Thoracic aorta (tissue), 2 donors: Measurements from ENCODE around the gene SRSF2. TPM values are rescaled to one million over a fixed set of nuclear protein-coding genes. Genes with fewer than 3 reads are reported as not detected.

Experiments used
- ATAC-seq: fragments of 150-250 bp; one replicate; pipeline ENCODE4 v1.8.0; 2017; ENCODE audit warnings: low read depth; ENCODE audit not compliant: insufficient number of reproducible peaks, low FRiP score
- DNase-seq: peaks from one replicate; pipeline ENCODE4 v3.0.0-alpha.2; 2020; ENCODE audit warnings: low spot score
- H3K27ac ChIP-seq, 2 donors: fragments of 200-600 bp; sonication (generic); 1 replicate in 1 of 2; 2 replicates in 1 of 2; pipeline ENCODE4 v1.5.1; 2016; ENCODE audit warnings: mild to moderate bottlenecking in 2 of 2, moderate library complexity in 2 of 2
- H3K27me3 ChIP-seq: fragments of 200-600 bp; sonication (generic); replicated peaks from 2 replicates; pipeline ENCODE4 v1.6.0; 2016; ENCODE audit warnings: mild to moderate bottlenecking; ENCODE audit not compliant: insufficient read depth
- H3K36me3 ChIP-seq: fragments of 200-600 bp; sonication (generic); one replicate; pipeline ENCODE4 v1.5.1; 2016
- H3K4me1 ChIP-seq, 2 donors: fragments of 200-600 bp; sonication (generic); 1 replicate in 1 of 2; 2 replicates in 1 of 2; pipeline versions ENCODE4 v1.5.1 to v1.6.0; 2016; ENCODE audit warnings: low read depth in 2 of 2, mild to moderate bottlenecking in 1 of 2; ENCODE audit not compliant: control insufficient read depth in 1 of 2
- H3K4me3 ChIP-seq: fragments of 200-600 bp; sonication (generic); 2 replicates; pipeline ENCODE4 v1.5.1; 2016; ENCODE audit warnings: mild to moderate bottlenecking
- H3K9me3 ChIP-seq: fragments of 200-600 bp; sonication (generic); 2 replicates; pipeline ENCODE4 v1.5.1; 2016
- CTCF ChIP-seq: fragments of 200-600 bp; sonication (generic); IDR thresholded peaks from one replicate; pipeline ENCODE4 v1.5.1; 2019; ENCODE audit warnings: antibody characterized with exemption
- total RNA-seq, 2 donors: library from RNA; depleted of rRNA; stranded (reverse); fragments of >200 nt; gene quantifications; one replicate each; pipeline versions ENCODE4 v1.1.0 to v1.2.3, GENCODE V29; 2016

The SRSF2 gene
- total RNA-seq, 2 donors from 2014 or later: 265 to 266 TPM

GRCh38 chr17:76716839-76717215, 20.3 kb downstream of the SRSF2 start:
- Histone ChIP-seq H3K27me3 (no peaks in the 10 kb centered on the region), H3K9me3 (no peaks in the 10 kb centered on the region), H3K4me1 (peaks cover 0 to 40% of the 10 kb centered on the region in 2 donors), H3K4me3 (no peak overlapping the region), H3K27ac (peak overlapping the region; percentile 50 to 53), H3K36me3 (peaks cover 61% of the 10 kb centered on the region)
- TF ChIP-seq CTCF: no peak
- ATAC-seq (no peak), DNase-seq (no peak)

- TF ChIP-seq CTCF: no peak
- Histone ChIP-seq H3K27ac (peak overlapping the region; percentile 50 to 53), H3K36me3 (peaks cover 56% of the 10 kb centered on the region), H3K4me3 (no peak overlapping the region), H3K9me3 (no peaks in the 10 kb centered on the region), H3K4me1 (peaks cover 4 to 44% of the 10 kb centered on the region in 2 donors), H3K27me3 (no peaks in the 10 kb centered on the region)
- peak; percentile 58 for ATAC-seq
- DNase-seq: no peak
Measured at GRCh38 chr17:76716146-76716838, 20.8 kb downstream of the SRSF2 start.

GRCh38 chr17:76715496-76715830, 21.7 kb downstream of the SRSF2 start:
- Histone ChIP-seq H3K27me3 (no peaks in the 10 kb centered on the region), H3K27ac (peak overlapping the region in 1 of 2 donors; percentile 36), H3K4me1 (peaks cover 6 to 47% of the 10 kb centered on the region in 2 donors), H3K4me3 (no peak overlapping the region), H3K36me3 (peaks cover 48% of the 10 kb centered on the region), H3K9me3 (no peaks in the 10 kb centered on the region)
- ATAC-seq (no peak), DNase-seq (no peak)
- no peak for TF ChIP-seq CTCF

GRCh38 chr17:76714822-76715495, 22.2 kb downstream of the SRSF2 start:
- ATAC-seq (no peak), DNase-seq (no peak)
- no peaks in the 10 kb centered on the region for H3K27me3 ChIP-seq
- TF ChIP-seq CTCF: peak; percentile 84
- H3K4me1 ChIP-seq: peaks cover 6 to 47% of the 10 kb centered on the region in 2 donors
- peak overlapping the region in 1 of 2 donors; percentile 36 for H3K27ac ChIP-seq
- no peaks in the 10 kb centered on the region for H3K9me3 ChIP-seq
- no peak overlapping the region for H3K4me3 ChIP-seq
- peaks cover 43% of the 10 kb centered on the region for H3K36me3 ChIP-seq

GRCh38 chr17:76714336-76714735, 22.8 kb downstream of the SRSF2 start:
- H3K36me3 ChIP-seq: peaks cover 37% of the 10 kb centered on the region
- no peak for TF ChIP-seq CTCF
- no peak for DNase-seq
- peak overlapping the region in 1 of 2 donors; percentile 25 for H3K27ac ChIP-seq
- ATAC-seq: no peak
- H3K9me3 ChIP-seq: no peaks in the 10 kb centered on the region
- peaks cover 6 to 47% of the 10 kb centered on the region in 2 donors for H3K4me1 ChIP-seq
- no peaks in the 10 kb centered on the region for H3K27me3 ChIP-seq
- H3K4me3 ChIP-seq: no peak overlapping the region
